GM23248 (cell line): ENCODE data around the gene ACSF3.

ENCODE experiments used
- EZH2 ChIP-seq: fragments of 200-600 bp; sonication (generic); IDR thresholded peaks from 2 replicates; pipeline ENCODE4 v1.6.1; 2018; ENCODE audit warnings: antibody characterized with exemption, mild to moderate bottlenecking; ENCODE audit not compliant: insufficient read depth, poor library complexity, severe bottlenecking
- EZH2phosphoT487 ChIP-seq: fragments of 200-600 bp; sonication (generic); IDR thresholded peaks from 2 replicates; pipeline ENCODE4 v1.6.1; 2018; ENCODE audit warnings: antibody characterized with exemption, moderate library complexity, mild to moderate bottlenecking, low read depth; ENCODE audit not compliant: insufficient read depth

DNA sequence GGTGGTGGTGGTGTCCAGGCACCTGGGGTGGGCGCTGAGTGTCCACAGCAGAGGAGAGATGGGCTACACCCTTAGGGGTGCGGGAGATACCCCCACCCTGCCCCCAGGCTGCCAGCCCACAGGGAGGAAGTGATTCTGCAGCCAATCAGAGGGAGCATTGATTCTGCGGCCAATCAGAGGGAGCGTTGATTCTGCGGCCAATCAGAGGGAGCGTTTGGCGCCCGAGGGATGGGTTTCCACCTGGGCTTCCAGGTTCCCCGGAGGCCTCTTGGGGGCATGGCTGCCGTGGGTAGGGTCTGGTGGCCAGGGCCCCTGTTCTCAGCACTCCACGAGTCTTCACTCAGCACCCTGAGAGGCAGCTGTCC is 28.2 kb upstream of the ACSF3 start:
- TF ChIP-seq EZH2: no peak
- TF ChIP-seq EZH2phosphoT487: no peak
